ENCODE measurements around the gene MORC1. TPM values are rescaled to one million over a fixed set of nuclear protein-coding genes. Genes with fewer than 3 reads are reported as not detected.
"Not testable (repeated sequence)": the region's sequence is repeated elsewhere in the genome, so short reads cannot be mapped to it uniquely, and the experiment has no call there.

The MORC1 gene
- total RNA-seq, 1 donor from 2014 or later: not detected

GRCh38 chr3:109112946-109113760 lies 4.8 kb downstream of the MORC1 start:
- ATAC-seq: no peak
- no peak for DNase-seq
- intact Hi-C loops (cut with micrococcal nuclease): no loop called here

GRCh38 chr3:109109574-109109973 lies 8.4 kb downstream of the MORC1 start:
- DNase-seq: no peak
- intact Hi-C loops (cut with micrococcal nuclease): no loop called here
- no peak for ATAC-seq

- no peak for DNase-seq
- ATAC-seq: no peak
- intact Hi-C loops (cut with micrococcal nuclease): no loop called here
Observed at GRCh38 chr3:109098079-109098644, 19.8 kb downstream of the MORC1 start.

GRCh38 chr3:109095166-109095565 lies 22.8 kb downstream of the MORC1 start:
- intact Hi-C loops (cut with micrococcal nuclease): no loop called here
- ATAC-seq (no peak), DNase-seq (no peak)

GRCh38 chr3:109093561-109093960 lies 24.4 kb downstream of the MORC1 start:
- DNase-seq (no peak), ATAC-seq (no peak)
- intact Hi-C loops (cut with micrococcal nuclease): no loop called here

- ATAC-seq (no peak), DNase-seq (no peak)
- intact Hi-C loops (cut with micrococcal nuclease): no loop called here
Observed at GRCh38 chr3:109091846-109092245, 26.1 kb downstream of the MORC1 start.

GRCh38 chr3:109089265-109089664 lies 28.7 kb downstream of the MORC1 start:
- no peak for DNase-seq
- ATAC-seq: no peak
- intact Hi-C loops (cut with micrococcal nuclease): loop anchor here (10.0 kb wide), 1 partner anchor 54 kb away; no protein-coding TSS in a partner anchor

GRCh38 chr3:109081746-109082510 lies 36.0 kb downstream of the MORC1 start:
- ATAC-seq (peak; percentile 31), DNase-seq (no peak)
- intact Hi-C loops (cut with micrococcal nuclease): loop anchor here (10.0 kb wide), 1 partner anchor 47 kb away; no protein-coding TSS in a partner anchor

GRCh38 chr3:109080090-109080489 lies 37.8 kb downstream of the MORC1 start:
- intact Hi-C loops (cut with micrococcal nuclease): loop anchor here (10.0 kb wide), 1 partner anchor 45 kb away; no protein-coding TSS in a partner anchor
- ATAC-seq, DNase-seq: not testable (repeated sequence)

GRCh38 chr3:109073116-109073515 lies 44.8 kb downstream of the MORC1 start:
- intact Hi-C loops (cut with micrococcal nuclease): no loop called here
- no peak for DNase-seq

GRCh38 chr3:109072194-109072593 lies 45.7 kb downstream of the MORC1 start:
- intact Hi-C loops (cut with micrococcal nuclease): no loop called here
- DNase-seq: no peak
- ATAC-seq: peak; percentile 34

More at GRCh38 chr3:109073116-109073515, 44.8 kb downstream of the MORC1 start:
- no peak for ATAC-seq

- ATAC-seq (peak; percentile 75), DNase-seq (no peak)
- intact Hi-C loops (cut with micrococcal nuclease): no loop called here
Observed at GRCh38 chr3:109071350-109072142, 46.4 kb downstream of the MORC1 start.

GRCh38 chr3:109070211-109070610 lies 47.7 kb downstream of the MORC1 start:
- intact Hi-C loops (cut with micrococcal nuclease): no loop called here

GRCh38 chr3:109066864-109067263 lies 51.1 kb downstream of the MORC1 start:
- no peak for ATAC-seq
- DNase-seq: no peak
- intact Hi-C loops (cut with micrococcal nuclease): no loop called here

More at GRCh38 chr3:109070211-109070610, 47.7 kb downstream of the MORC1 start:
- no peak for DNase-seq
- no peak for ATAC-seq

- ATAC-seq (no peak), DNase-seq (no peak)
- intact Hi-C loops (cut with micrococcal nuclease): no loop called here
Observed at GRCh38 chr3:109059264-109059663, 58.7 kb downstream of the MORC1 start.

- ATAC-seq (no peak), DNase-seq (no peak)
- intact Hi-C loops (cut with micrococcal nuclease): no loop called here
Observed at GRCh38 chr3:109057616-109058015, 60.3 kb downstream of the MORC1 start.

GRCh38 chr3:109057056-109057455 lies 60.9 kb downstream of the MORC1 start:
- intact Hi-C loops (cut with micrococcal nuclease): no loop called here
- ATAC-seq (no peak), DNase-seq (no peak)

GRCh38 chr3:109050591-109051167 lies 67.3 kb downstream of the MORC1 start:
- intact Hi-C loops (cut with micrococcal nuclease): no loop called here
- ATAC-seq: no peak
- DNase-seq: no peak

GRCh38 chr3:109047366-109047765 lies 70.6 kb downstream of the MORC1 start:
- ATAC-seq (no peak), DNase-seq (no peak)
- intact Hi-C loops (cut with micrococcal nuclease): no loop called here
